CD4-positive, alpha-beta T cell (primary cell): ENCODE results near the gene ERCC4. TPM values are rescaled to one million over a fixed set of nuclear protein-coding genes. Genes with fewer than 3 reads are reported as not detected.

Source experiments
- ATAC-seq: fragments of 200-7000 bp; cut with Tn5 transposase; one replicate; pipeline ENCODE4 v1.10.0; 2022; ENCODE audit warnings: mild to moderate bottlenecking; ENCODE audit not compliant: poor library complexity
- CTCF ChIA-PET: fragments of 350-600 bp; sonication (Branson Sonifier 250); formaldehyde crosslinking; loops from one replicate; lab custom pipeline; 2021; ENCODE audit warnings: antibody characterized with exemption, inconsistent platforms; lab: Charles Lee
- POLR2A ChIA-PET: fragments of 350-600 bp; sonication (Branson Sonifier 250); formaldehyde crosslinking; loops from one replicate; lab custom pipeline; 2021; ENCODE audit warnings: antibody characterized with exemption, inconsistent platforms; lab: Charles Lee
- DNase-seq, 14 experiments: peaks; one replicate each; pipeline ENCODE4 v3.0.0-alpha.2; 2013 to 2020; ENCODE audit warnings: mixed read lengths in 2 of 14
- H3K27ac ChIP-seq, 2 donors: one replicate each; pipeline versions ENCODE4 v1.5.1 to v1.7.0; 2013; ENCODE audit warnings: low read length in 2 of 2, low read depth in 1 of 2, mild to moderate bottlenecking in 1 of 2
- H3K27me3 ChIP-seq, 2 experiments: 1 replicate in 1 of 2; 2 replicates in 1 of 2; pipeline versions ENCODE4 v1.6.1 to v1.7.0; 2013; ENCODE audit warnings: low read length in 2 of 2, control low read depth in 1 of 2, mild to moderate bottlenecking in 1 of 2, moderate library complexity in 1 of 2; ENCODE audit not compliant: insufficient read depth in 2 of 2, control insufficient read depth in 1 of 2
- H3K36me3 ChIP-seq: one replicate; pipeline ENCODE4 v1.6.1; 2013; ENCODE audit warnings: low read length, control low read depth; ENCODE audit not compliant: insufficient read depth
- H3K4me1 ChIP-seq: one replicate; pipeline ENCODE4 v1.6.1; 2013; ENCODE audit warnings: low read length, control low read depth; ENCODE audit not compliant: insufficient read depth
- H3K4me3 ChIP-seq: one replicate; pipeline ENCODE4 v1.5.1; 2013; ENCODE audit warnings: mild to moderate bottlenecking, low read length, moderate library complexity
- H3K9me3 ChIP-seq, 2 experiments: 1 replicate in 1 of 2; 2 replicates in 1 of 2; pipeline versions ENCODE4 v1.6.1 to v1.7.0; 2013; ENCODE audit warnings: low read length in 2 of 2, mild to moderate bottlenecking in 2 of 2, control low read depth in 1 of 2, moderate library complexity in 1 of 2; ENCODE audit not compliant: control insufficient read depth in 1 of 2, insufficient read depth in 1 of 2
- H3K27ac Mint-ChIP-seq: one replicate; pipeline ENCODE4 v1.8.0; 2020; ENCODE audit warnings: mixed read lengths
- H3K27me3 Mint-ChIP-seq: one replicate; pipeline ENCODE4 v1.8.0; 2021; ENCODE audit warnings: mixed read lengths
- H3K36me3 Mint-ChIP-seq: one replicate; pipeline ENCODE4 v1.8.0; 2021; ENCODE audit warnings: low read depth, mixed read lengths
- H3K4me1 Mint-ChIP-seq: one replicate; pipeline ENCODE4 v1.8.0; 2021; ENCODE audit warnings: low read depth, mixed read lengths
- H3K4me3 Mint-ChIP-seq: one replicate; pipeline ENCODE4 v1.8.0; 2020; ENCODE audit warnings: mild to moderate bottlenecking, mixed read lengths
- H3K9me3 Mint-ChIP-seq: one replicate; pipeline ENCODE4 v1.8.0; 2020; ENCODE audit warnings: mixed read lengths
- intact Hi-C, 2 experiments: fragments of 100-400 bp; cut with DNase I in 1 of 2; cut with micrococcal nuclease in 1 of 2; formaldehyde crosslinking; loops; one replicate each; pipeline versions ENCODE4 v1.15.1 to v1.9.0; 2023 to 2025; cut with DNase I, micrococcal nuclease
- total RNA-seq, 174 experiments: library from RNA in 2 of 174; stranded (reverse) in 2 of 174; gene quantifications; one replicate each; pipeline ENCODE4 v1.2.3 and lab custom pipeline; 2021 to 2026
- TF ChIP-seq, protein P1 (sequence below): fragments of 200-600 bp; IDR thresholded peaks from one replicate; pipeline ENCODE4 v1.8.0; 2022; ENCODE audit warnings: antibody characterized with exemption, mild to moderate bottlenecking

ERCC4 gene
- total RNA-seq, 2 experiments from 2014 or later: 8.5 to 10.1 TPM

DNA sequence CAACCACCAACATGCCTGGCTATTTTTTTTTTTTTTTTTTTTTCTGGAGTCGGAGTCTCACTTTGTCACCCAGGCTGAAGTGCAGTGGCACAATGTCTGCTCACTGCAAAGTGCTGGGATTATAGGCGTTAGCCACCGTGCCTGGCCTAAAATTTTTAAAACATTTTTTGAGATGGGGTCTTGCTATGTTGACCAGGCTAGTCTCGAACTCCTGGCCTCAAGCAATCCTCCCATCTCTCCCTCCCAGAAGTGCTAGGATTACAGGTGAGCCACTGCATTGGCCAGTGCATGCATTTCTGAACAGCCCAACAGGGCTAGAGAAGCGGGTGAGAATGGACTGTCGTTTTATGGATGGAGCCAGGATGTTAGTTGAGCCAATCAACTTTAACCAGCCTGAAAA, 72.4 kb downstream of the ERCC4 start:
- TF ChIP-seq, protein P1, sequence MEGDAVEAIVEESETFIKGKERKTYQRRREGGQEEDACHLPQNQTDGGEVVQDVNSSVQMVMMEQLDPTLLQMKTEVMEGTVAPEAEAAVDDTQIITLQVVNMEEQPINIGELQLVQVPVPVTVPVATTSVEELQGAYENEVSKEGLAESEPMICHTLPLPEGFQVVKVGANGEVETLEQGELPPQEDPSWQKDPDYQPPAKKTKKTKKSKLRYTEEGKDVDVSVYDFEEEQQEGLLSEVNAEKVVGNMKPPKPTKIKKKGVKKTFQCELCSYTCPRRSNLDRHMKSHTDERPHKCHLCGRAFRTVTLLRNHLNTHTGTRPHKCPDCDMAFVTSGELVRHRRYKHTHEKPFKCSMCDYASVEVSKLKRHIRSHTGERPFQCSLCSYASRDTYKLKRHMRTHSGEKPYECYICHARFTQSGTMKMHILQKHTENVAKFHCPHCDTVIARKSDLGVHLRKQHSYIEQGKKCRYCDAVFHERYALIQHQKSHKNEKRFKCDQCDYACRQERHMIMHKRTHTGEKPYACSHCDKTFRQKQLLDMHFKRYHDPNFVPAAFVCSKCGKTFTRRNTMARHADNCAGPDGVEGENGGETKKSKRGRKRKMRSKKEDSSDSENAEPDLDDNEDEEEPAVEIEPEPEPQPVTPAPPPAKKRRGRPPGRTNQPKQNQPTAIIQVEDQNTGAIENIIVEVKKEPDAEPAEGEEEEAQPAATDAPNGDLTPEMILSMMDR: no peak
- no peaks in the 10 kb centered on the region for H3K9me3 Mint-ChIP-seq
- H3K4me1 Mint-ChIP-seq: peaks cover 8% of the 10 kb centered on the region
- Histone ChIP-seq H3K27me3 (no peaks in the 10 kb centered on the region), H3K4me3 (no peak overlapping the region), H3K36me3 (no peaks in the 10 kb centered on the region), H3K9me3 (no peaks in the 10 kb centered on the region), H3K4me1 (no peaks in the 10 kb centered on the region), H3K27ac (no peak overlapping the region)
- H3K4me3 Mint-ChIP-seq: no peak overlapping the region
- ChIA-PET POLR2A (no interaction called here), CTCF (no interaction called here)
- no peak for ATAC-seq
- H3K27me3 Mint-ChIP-seq: no peaks in the 10 kb centered on the region
- DNase-seq: no peak
- intact Hi-C loops: no loop called here
- no peak overlapping the region for H3K27ac Mint-ChIP-seq
- H3K36me3 Mint-ChIP-seq: no peaks in the 10 kb centered on the region

GRCh38 chr16:13992976-13993375, 73.0 kb downstream of the ERCC4 start:
- no peaks in the 10 kb centered on the region for H3K9me3 ChIP-seq
- no peak overlapping the region for H3K27ac ChIP-seq
- no peak overlapping the region for H3K4me3 ChIP-seq
- ChIA-PET POLR2A (no interaction called here), CTCF (no interaction called here)
- no peaks in the 10 kb centered on the region for H3K27me3 ChIP-seq
- Mint-ChIP-seq H3K27me3 (no peaks in the 10 kb centered on the region), H3K4me1 (peaks cover 12% of the 10 kb centered on the region), H3K36me3 (no peaks in the 10 kb centered on the region), H3K4me3 (no peak overlapping the region), H3K9me3 (no peaks in the 10 kb centered on the region), H3K27ac (no peak overlapping the region)
- no peaks in the 10 kb centered on the region for H3K36me3 ChIP-seq
- no peak for DNase-seq
- TF ChIP-seq, protein P1: no peak
- peaks cover 3% of the 10 kb centered on the region for H3K4me1 ChIP-seq
- intact Hi-C loops: no loop called here
- ATAC-seq: no peak

DNA sequence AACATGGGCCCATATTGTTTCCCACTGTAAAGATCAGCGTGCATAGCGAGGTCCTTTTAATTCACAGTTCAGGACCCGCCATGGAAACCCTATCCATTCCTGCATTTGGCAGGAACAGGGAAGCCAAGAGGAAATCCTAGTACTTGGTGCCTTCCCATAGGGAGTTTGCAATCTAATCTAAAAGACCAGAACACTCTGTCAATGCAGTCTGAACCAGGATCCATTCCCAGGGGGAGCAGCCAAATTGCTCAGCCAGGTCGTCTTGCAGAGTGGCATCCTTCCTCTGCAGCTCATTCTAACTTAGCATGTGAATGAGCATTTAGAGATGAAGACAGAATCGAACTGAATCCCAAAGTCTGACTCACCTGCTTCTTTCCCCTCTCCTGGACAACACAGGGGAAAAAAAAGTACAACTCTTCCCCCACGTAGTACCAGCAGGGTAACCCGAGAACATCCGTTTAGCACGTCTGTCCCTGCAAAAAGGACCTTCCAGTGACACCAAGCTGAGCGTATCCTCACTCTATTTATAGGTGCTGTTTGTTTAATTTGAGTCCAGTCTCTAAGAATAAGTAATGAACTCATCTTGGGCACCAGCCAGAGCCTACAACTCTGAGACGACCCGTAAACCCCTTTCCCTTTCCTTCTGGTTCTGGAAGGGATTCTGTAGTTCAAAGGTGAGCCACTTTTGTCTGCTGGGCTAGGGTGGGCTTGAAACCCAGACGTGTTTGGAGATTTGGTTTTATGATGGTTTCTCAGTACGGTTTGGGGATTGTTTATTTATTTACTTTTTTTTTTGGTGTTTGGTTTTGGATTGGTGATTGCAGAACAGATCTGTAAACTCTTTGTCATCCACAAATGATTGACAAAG, 74.5 kb downstream of the ERCC4 start:
- H3K4me3 Mint-ChIP-seq: no peak overlapping the region
- Histone ChIP-seq H3K4me3 (no peak overlapping the region), H3K9me3 (no peaks in the 10 kb centered on the region), H3K27ac (no peak overlapping the region), H3K4me1 (peaks cover 6% of the 10 kb centered on the region), H3K27me3 (no peaks in the 10 kb centered on the region), H3K36me3 (no peaks in the 10 kb centered on the region)
- H3K9me3 Mint-ChIP-seq: no peaks in the 10 kb centered on the region
- intact Hi-C loops: no loop called here
- no peak overlapping the region for H3K27ac Mint-ChIP-seq
- ChIA-PET CTCF (no interaction called here), POLR2A (no interaction called here)
- ATAC-seq (no peak), DNase-seq (no peak)
- peaks cover 19% of the 10 kb centered on the region for H3K4me1 Mint-ChIP-seq
- TF ChIP-seq, protein P1: no peak
- no peaks in the 10 kb centered on the region for H3K27me3 Mint-ChIP-seq
- no peaks in the 10 kb centered on the region for H3K36me3 Mint-ChIP-seq
